Measurements from ENCODE around the gene CTRL. TPM values are rescaled to one million over a fixed set of nuclear protein-coding genes. Genes with fewer than 3 reads are reported as not detected.
"Not testable (repeated sequence)": the region's sequence is repeated elsewhere in the genome, so short reads cannot be mapped to it uniquely, and the experiment has no call there.

The CTRL gene
- total and polyA plus RNA-seq, 12 donors, result 0.39 to 2.0 (median 0.84) TPM

DNA sequence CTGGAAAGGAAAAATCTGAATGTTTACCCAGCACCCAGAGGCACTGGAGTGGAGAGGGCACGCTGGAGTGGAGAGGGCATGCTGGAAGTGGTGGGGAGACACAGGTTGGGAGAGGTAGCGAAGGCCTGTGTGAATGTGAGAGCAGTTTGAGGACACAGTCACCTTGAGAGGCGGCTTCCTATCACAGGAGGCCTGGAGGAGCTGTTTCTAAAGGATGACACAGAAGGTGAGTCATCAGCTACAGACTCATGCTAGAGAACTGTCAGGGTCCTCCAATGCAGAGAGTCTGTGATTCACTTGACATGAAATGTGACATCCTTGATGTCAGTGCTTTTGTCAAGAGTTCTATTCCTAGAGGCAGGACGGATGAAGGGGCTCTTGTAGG, 13.8 kb downstream of the CTRL start:
- Histone ChIP-seq H3K4me1 (peaks cover 25 to 82% (median 61%) of the 10 kb centered on the region in 9 donors), H3K27ac (peak overlapping the region in 9 of 10 donors; percentile 17 to 83 (median 53)), H3K9me3 (no peaks in the 10 kb centered on the region), H3K36me3 (peaks cover 0 to 51% (median 0%) of the 10 kb centered on the region in 9 donors), H3K27me3 (no peaks in the 10 kb centered on the region), H3K4me3 (no peak overlapping the region)
- DNase-seq (no peak), ATAC-seq (peak in 5 of 8 donors; percentile 8 to 73 (median 36))
- WGBS, 2 donors, result 48 to 65% methylated on average over 4 of the region's 4 CpGs
- TF ChIP-seq, protein P1, sequence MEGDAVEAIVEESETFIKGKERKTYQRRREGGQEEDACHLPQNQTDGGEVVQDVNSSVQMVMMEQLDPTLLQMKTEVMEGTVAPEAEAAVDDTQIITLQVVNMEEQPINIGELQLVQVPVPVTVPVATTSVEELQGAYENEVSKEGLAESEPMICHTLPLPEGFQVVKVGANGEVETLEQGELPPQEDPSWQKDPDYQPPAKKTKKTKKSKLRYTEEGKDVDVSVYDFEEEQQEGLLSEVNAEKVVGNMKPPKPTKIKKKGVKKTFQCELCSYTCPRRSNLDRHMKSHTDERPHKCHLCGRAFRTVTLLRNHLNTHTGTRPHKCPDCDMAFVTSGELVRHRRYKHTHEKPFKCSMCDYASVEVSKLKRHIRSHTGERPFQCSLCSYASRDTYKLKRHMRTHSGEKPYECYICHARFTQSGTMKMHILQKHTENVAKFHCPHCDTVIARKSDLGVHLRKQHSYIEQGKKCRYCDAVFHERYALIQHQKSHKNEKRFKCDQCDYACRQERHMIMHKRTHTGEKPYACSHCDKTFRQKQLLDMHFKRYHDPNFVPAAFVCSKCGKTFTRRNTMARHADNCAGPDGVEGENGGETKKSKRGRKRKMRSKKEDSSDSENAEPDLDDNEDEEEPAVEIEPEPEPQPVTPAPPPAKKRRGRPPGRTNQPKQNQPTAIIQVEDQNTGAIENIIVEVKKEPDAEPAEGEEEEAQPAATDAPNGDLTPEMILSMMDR (IDR thresholded peaks at IDR 0.05), result no peak
- intact Hi-C loops (cut with DNase I), result loop anchor here in 1 of 10 donors (5.0 kb wide), 2 partner anchors 36 to 86 kb away; partner anchors contain the start of gene NRN1L

DNA sequence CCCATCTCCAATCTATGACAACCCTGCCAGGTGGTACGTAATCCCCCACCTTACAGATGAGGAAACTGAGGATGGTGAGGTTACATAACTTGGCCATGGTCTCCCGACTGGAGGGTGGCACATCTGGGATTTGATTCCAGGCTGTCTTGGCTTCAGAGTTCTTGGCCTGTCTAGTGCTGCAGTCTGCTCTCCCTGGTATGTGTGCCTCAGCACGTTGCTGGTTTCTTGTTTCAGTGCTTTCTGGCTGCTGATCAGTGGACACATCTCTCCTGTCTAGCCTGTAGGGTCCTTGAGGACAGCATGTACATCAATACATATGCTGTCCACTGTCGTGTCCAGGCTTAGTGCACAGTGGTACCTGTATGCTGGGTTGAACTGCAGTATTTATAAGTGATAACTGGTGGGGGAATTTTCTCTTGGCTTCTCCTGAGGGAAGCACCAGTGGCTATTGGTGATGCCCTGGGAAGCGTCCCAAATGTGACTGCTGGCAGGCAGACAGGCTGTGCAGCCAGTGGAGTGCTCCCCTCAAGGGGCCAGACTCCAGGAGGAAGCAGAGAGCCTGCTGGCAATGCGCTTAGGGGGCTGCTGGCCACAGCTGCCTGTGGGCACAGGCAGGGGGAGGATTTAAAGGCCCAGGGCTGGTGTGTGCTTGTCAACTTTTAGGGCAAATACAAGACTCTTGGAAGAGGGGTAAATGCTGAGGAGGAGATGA, 14.4 kb downstream of the CTRL start:
- TF ChIP-seq, protein P1 (IDR thresholded peaks at IDR 0.05), result peak in 2 of 9 donors; percentile 11 to 18
- Histone ChIP-seq H3K4me3 (no peak overlapping the region), H3K27ac (peak overlapping the region in 9 of 10 donors; percentile 17 to 83 (median 53)), H3K9me3 (no peaks in the 10 kb centered on the region), H3K4me1 (peaks cover 25 to 77% (median 57%) of the 10 kb centered on the region in 9 donors), H3K27me3 (no peaks in the 10 kb centered on the region), H3K36me3 (peaks cover 0 to 55% (median 0%) of the 10 kb centered on the region in 9 donors)
- DNase-seq, result peak; percentile 65 to 69
- intact Hi-C loops (cut with DNase I), result loop anchor here in 1 of 10 donors (5.0 kb wide), 2 partner anchors 35 to 85 kb away; partner anchors contain the start of gene NRN1L
- 37 to 47% methylated on average over 6 of the region's 6 CpGs for WGBS, 2 donors
- ATAC-seq, result peak; percentile 74 to 90 (median 82)

GRCh38 chr16:67915831-67916723, 15.6 kb downstream of the CTRL start:
- 73 to 77% methylated on average over 7 of the region's 7 CpGs for WGBS, 2 donors
- Histone ChIP-seq H3K27me3 (no peaks in the 10 kb centered on the region), H3K4me3 (no peak overlapping the region), H3K9me3 (no peaks in the 10 kb centered on the region), H3K27ac (peak overlapping the region in 4 of 10 donors; percentile 47 to 83 (median 72)), H3K4me1 (peaks cover 23 to 65% (median 45%) of the 10 kb centered on the region in 9 donors), H3K36me3 (peaks cover 0 to 68% (median 6%) of the 10 kb centered on the region in 9 donors)
- intact Hi-C loops (cut with DNase I), result loop anchor here in 1 of 10 donors (5.0 kb wide), 2 partner anchors 34 to 84 kb away; partner anchors contain the start of gene NRN1L
- ATAC-seq (peak in 1 of 8 donors; percentile 22), DNase-seq (no peak)
- TF ChIP-seq, protein P1 (IDR thresholded peaks at IDR 0.05), result no peak

GRCh38 chr16:67915496-67915769, 16.2 kb downstream of the CTRL start:
- not testable (repeated sequence) for DNase-seq, H3K9me3 ChIP-seq, ATAC-seq, H3K4me3 ChIP-seq, H3K27ac ChIP-seq, H3K27me3 ChIP-seq
- H3K36me3 ChIP-seq, result peaks cover 0 to 74% (median 12%) of the 10 kb centered on the region in 9 donors
- peaks cover 26 to 65% (median 44%) of the 10 kb centered on the region in 9 donors for H3K4me1 ChIP-seq
- 60 to 61% methylated on average over 1 to 2 of the region's 2 CpGs for WGBS, 2 donors
- intact Hi-C loops (cut with DNase I), result loop anchor here in 1 of 10 donors (5.0 kb wide), 2 partner anchors 33 to 83 kb away; partner anchors contain the start of gene NRN1L

Measured in heart right ventricle (tissue), 16 donors.